ENCODE results near the gene CASK.

Gene CASK

GRCh38 chrX:41906515-41907187, 16.7 kb downstream of the CASK start:
- DNase-seq, result no peak

- no peak for DNase-seq
Measured at GRCh38 chrX:41903544-41903943, 19.8 kb downstream of the CASK start.

- no peak for DNase-seq
Measured at GRCh38 chrX:41900321-41900720, 23.0 kb downstream of the CASK start.

- no peak for DNase-seq
Measured at GRCh38 chrX:41895826-41896225, 27.5 kb downstream of the CASK start.

GRCh38 chrX:41890026-41890423, 33.3 kb downstream of the CASK start:
- DNase-seq, result no peak

GRCh38 chrX:41889317-41890025, 33.9 kb downstream of the CASK start:
- no peak for DNase-seq

GRCh38 chrX:41887691-41888090, 35.7 kb downstream of the CASK start:
- no peak for DNase-seq

GRCh38 chrX:41885724-41886123, 37.6 kb downstream of the CASK start:
- no peak for DNase-seq

GRCh38 chrX:41881166-41881565, 42.2 kb downstream of the CASK start:
- DNase-seq, result no peak

- no peak for DNase-seq
Measured at GRCh38 chrX:41877167-41877566, 46.2 kb downstream of the CASK start.

GRCh38 chrX:41875142-41875541, 48.2 kb downstream of the CASK start:
- DNase-seq, result no peak

- no peak for DNase-seq
Measured at GRCh38 chrX:41870719-41871151, 52.6 kb downstream of the CASK start.

- DNase-seq, result no peak
Measured at GRCh38 chrX:41868392-41868977, 54.9 kb downstream of the CASK start.

- DNase-seq, result no peak
Measured at GRCh38 chrX:41863343-41864203, 59.8 kb downstream of the CASK start.

GRCh38 chrX:41862562-41863184, 60.7 kb downstream of the CASK start:
- DNase-seq, result no peak

GRCh38 chrX:41858161-41858775, 65.1 kb downstream of the CASK start:
- no peak for DNase-seq

- DNase-seq, result no peak
Measured at GRCh38 chrX:41857670-41858069, 65.7 kb downstream of the CASK start.

GRCh38 chrX:41846714-41847113, 76.6 kb downstream of the CASK start:
- DNase-seq, result no peak

GRCh38 chrX:41837270-41837944, 85.9 kb downstream of the CASK start:
- DNase-seq, result no peak

GRCh38 chrX:41828826-41829225, 94.5 kb downstream of the CASK start:
- no peak for DNase-seq

GRCh38 chrX:41827886-41828285, 95.5 kb downstream of the CASK start:
- no peak for DNase-seq

GRCh38 chrX:41825796-41826195, 97.6 kb downstream of the CASK start:
- DNase-seq, result no peak

All from T-helper 2 cell (primary cell).